Stimulated activated naive B cell treated with anti-CD40 and anti-IgM and Interleukin-4, amounts not matched to agents 10 μg/mL and 1 μg/mL and 100 μg/mL, for 72 hours (primary cell): ENCODE measurements around the gene EPHA5.

Experiments
- ATAC-seq, 2 donors: fragments of 150-1000 bp; cut with Tn5 transposase; replicated peaks; 2 replicates each; pipeline ENCODE4 v1.10.0; 2021; ENCODE audit warnings: moderate library complexity in 1 of 2
- DNase-seq: peaks from one replicate; pipeline ENCODE4 v3.0.0; 2021
- H3K27ac Mint-ChIP-seq: one replicate; pipeline ENCODE4 v1.8.0; 2022; ENCODE audit warnings: mild to moderate bottlenecking, mixed read lengths
- H3K27me3 Mint-ChIP-seq, 2 donors: one replicate each; pipeline ENCODE4 v1.8.0; 2022; ENCODE audit warnings: mixed read lengths in 2 of 2
- H3K36me3 Mint-ChIP-seq, 2 donors: one replicate each; pipeline ENCODE4 v1.8.0; 2022; ENCODE audit warnings: mixed read lengths in 2 of 2, mild to moderate bottlenecking in 1 of 2
- H3K4me1 Mint-ChIP-seq, 2 donors: one replicate each; pipeline ENCODE4 v1.8.0; 2022; ENCODE audit warnings: mixed read lengths in 2 of 2, mild to moderate bottlenecking in 1 of 2
- H3K4me3 Mint-ChIP-seq, 2 donors: one replicate each; pipeline ENCODE4 v1.8.0; 2022; ENCODE audit warnings: mild to moderate bottlenecking in 2 of 2, mixed read lengths in 2 of 2, moderate library complexity in 1 of 2
- H3K9me3 Mint-ChIP-seq, 2 donors: one replicate each; pipeline ENCODE4 v1.8.0; 2022; ENCODE audit warnings: mixed read lengths in 2 of 2, mild to moderate bottlenecking in 1 of 2

Gene EPHA5

DNA sequence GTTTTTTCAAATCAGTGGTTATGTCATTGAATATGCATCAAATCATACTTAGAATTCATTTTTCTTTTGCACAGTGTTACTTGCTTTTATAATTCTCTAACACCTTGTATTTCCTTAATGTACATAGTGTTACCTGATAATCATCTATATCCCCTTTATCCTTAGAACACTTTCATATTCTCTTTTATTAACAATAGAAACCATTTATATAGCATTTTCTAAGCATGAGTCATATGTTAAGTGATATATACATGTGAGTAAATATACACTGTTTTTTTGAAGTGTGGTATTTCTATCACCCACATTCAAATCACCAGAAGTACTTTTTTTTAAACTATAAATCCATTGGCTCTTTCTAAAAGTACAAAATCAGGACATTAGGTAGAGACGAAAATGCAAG, 15.3 kb downstream of the EPHA5 start:
- ATAC-seq, result no peak
- H3K4me3 Mint-ChIP-seq, result no peak overlapping the region
- H3K27me3 Mint-ChIP-seq, result no peaks in the 10 kb centered on the region
- no peaks in the 10 kb centered on the region for H3K4me1 Mint-ChIP-seq
- DNase-seq, result no peak
- H3K36me3 Mint-ChIP-seq, result no peaks in the 10 kb centered on the region
- H3K9me3 Mint-ChIP-seq, result peaks cover 0 to 2% of the 10 kb centered on the region in 2 donors
- no peak overlapping the region for H3K27ac Mint-ChIP-seq

DNA sequence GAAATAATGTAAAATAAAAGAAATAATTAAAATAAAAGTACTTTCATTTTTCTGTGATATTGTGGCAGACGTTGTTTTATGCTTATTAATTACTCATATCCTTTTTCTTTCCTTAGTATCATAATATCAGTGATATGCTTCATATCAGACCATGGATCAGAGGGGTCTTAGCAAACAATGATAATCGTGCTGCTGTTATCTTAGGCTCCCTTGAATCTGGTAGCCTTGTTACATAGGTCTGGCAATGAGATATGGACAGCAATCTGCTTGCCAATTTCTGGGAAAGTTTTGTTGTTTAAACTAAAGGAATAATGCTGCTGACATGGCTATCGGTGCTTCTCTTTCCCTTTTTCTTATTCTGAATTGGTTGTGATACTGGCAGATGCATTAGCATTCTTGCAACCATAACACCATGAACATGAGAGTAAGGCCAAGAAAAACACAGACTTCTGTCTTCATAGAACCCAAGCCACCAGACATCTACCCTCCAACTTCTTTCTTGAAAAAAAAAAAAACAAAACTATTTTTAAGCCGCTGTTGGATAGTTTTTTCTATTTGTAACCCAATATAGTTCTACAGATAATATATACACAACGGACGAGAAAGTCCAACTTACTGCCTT, 16.4 kb downstream of the EPHA5 start:
- no peak overlapping the region for H3K4me3 Mint-ChIP-seq
- no peaks in the 10 kb centered on the region for H3K4me1 Mint-ChIP-seq
- H3K36me3 Mint-ChIP-seq, result no peaks in the 10 kb centered on the region
- no peaks in the 10 kb centered on the region for H3K27me3 Mint-ChIP-seq
- no peak overlapping the region for H3K27ac Mint-ChIP-seq
- H3K9me3 Mint-ChIP-seq, result peaks cover 0 to 2% of the 10 kb centered on the region in 2 donors
- DNase-seq, result no peak
- ATAC-seq, result no peak

DNA sequence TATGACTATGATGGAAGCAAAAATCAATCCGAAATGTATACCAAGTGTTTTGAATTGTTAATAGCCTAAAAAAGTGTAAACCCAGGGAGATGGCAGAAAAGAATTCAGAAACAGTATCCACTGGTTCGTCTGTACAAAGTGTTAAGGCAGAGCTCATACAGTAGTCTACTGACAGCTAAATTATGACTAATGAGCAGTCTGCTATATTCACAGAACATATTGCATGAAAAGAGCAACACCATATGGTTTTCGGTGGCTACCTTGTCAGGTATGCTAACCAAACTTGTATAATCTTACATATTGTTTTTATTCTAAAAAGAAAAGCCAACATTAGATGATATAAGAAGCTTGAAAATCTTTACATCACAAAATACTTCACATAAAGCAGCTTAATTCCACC, 18.5 kb downstream of the EPHA5 start:
- H3K9me3 Mint-ChIP-seq, result peaks cover 0 to 2% of the 10 kb centered on the region in 2 donors
- H3K36me3 Mint-ChIP-seq, result no peaks in the 10 kb centered on the region
- H3K4me3 Mint-ChIP-seq, result no peak overlapping the region
- no peaks in the 10 kb centered on the region for H3K4me1 Mint-ChIP-seq
- DNase-seq (no peak), ATAC-seq (no peak)
- no peaks in the 10 kb centered on the region for H3K27me3 Mint-ChIP-seq
- H3K27ac Mint-ChIP-seq, result no peak overlapping the region

DNA sequence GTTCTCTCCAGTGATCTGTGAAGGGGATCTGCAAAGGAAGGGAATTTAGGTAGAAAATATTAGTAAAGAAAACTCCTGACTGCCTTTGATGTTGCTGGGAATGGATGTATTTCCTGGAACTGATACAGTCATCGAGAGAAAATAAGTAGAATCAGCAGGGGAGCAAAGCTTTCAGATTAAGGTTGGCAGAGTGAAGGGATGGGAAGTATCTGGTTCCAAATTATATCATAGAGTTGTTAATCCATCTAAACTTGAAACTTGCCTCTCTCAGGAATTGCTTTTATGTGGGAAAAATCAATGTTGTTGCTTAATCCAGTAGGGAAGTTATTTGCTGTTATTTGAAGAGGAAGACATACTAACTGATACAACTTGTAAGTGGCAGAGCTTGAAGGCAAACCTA, 19.3 kb downstream of the EPHA5 start:
- no peak for ATAC-seq
- no peaks in the 10 kb centered on the region for H3K4me1 Mint-ChIP-seq
- no peak overlapping the region for H3K27ac Mint-ChIP-seq
- H3K4me3 Mint-ChIP-seq, result no peak overlapping the region
- H3K27me3 Mint-ChIP-seq, result no peaks in the 10 kb centered on the region
- peaks cover 0 to 2% of the 10 kb centered on the region in 2 donors for H3K9me3 Mint-ChIP-seq
- no peaks in the 10 kb centered on the region for H3K36me3 Mint-ChIP-seq
- no peak for DNase-seq

DNA sequence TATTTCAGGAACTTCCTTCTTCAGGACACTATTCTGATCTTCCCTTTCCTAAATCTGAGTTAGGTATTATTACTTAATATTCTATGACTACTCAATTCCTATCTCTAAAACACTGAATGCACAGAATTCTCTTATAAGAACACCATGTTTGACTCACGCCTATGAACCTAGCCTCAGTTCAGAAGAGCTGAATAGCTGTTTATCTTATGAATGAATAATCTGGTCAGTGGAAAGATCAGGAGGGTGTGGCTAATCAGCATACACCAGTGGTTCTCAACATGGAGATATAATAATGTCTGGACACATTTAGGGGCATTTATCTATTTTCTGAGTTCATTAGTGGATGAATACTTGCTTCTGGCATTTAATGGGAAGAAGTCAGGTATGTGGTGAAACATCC, 24.2 kb downstream of the EPHA5 start:
- DNase-seq, result no peak
- Mint-ChIP-seq H3K36me3 (no peaks in the 10 kb centered on the region), H3K9me3 (peaks cover 0 to 2% of the 10 kb centered on the region in 2 donors), H3K4me1 (no peaks in the 10 kb centered on the region), H3K4me3 (no peak overlapping the region), H3K27ac (no peak overlapping the region), H3K27me3 (no peaks in the 10 kb centered on the region)
- no peak for ATAC-seq

DNA sequence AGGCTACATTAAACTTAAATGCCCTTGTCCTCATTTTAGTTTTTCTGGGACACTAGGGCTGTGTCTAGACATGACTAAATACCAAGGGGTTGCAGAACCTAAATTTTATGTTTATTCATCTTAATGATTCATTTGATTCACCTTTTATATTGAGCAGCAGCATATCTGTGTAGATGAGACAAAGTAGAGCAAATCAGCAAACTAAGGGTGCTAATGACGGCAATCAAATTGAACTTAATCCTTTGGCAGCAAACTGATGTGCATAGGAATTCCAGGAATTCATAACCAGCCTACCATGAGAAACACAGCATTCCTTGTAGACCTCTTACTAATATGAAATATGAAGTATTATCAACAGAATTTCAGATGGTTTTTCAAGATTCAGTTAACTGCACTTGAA, 25.1 kb downstream of the EPHA5 start:
- no peak for DNase-seq
- Mint-ChIP-seq H3K9me3 (no peaks in the 10 kb centered on the region), H3K36me3 (no peaks in the 10 kb centered on the region), H3K27ac (no peak overlapping the region), H3K27me3 (no peaks in the 10 kb centered on the region), H3K4me1 (no peaks in the 10 kb centered on the region), H3K4me3 (no peak overlapping the region)
- no peak for ATAC-seq

DNA sequence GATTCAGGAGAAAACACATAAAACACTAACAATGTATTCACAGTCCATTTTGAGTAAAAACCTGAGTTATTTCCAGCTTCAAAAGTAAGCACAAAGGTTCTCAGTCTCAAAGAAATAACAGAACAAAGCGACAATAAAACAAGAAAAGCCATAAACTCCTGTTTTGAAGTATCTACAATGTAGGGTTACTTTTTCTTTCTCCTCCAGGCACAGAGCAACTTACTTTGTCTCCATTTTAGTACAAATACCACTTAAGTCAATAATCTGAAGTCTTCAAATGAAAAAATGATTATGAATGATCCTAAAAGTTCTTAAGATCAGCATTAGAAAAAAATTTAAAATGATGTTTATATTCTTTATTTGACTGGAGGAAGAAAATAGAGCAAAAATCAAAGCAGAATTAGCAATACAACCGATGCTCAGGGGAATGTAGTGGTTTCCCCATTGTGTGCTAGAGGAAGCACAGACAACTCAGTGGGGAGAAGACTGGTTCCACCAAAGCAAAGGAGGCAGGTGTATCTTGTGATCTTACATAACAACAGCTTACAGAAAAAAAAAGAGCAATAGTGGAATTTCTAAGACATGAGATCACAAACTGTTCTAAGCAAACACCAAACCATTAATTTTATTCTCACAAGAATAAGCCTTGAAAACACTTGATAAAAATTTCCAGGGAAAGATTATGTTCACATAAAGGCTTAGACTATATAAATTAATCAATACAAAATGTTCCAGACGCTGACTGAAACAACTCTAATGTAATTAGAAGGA, 35.1 kb downstream of the EPHA5 start:
- Mint-ChIP-seq H3K4me1 (no peaks in the 10 kb centered on the region), H3K36me3 (no peaks in the 10 kb centered on the region), H3K4me3 (no peak overlapping the region), H3K27ac (no peak overlapping the region), H3K9me3 (no peaks in the 10 kb centered on the region), H3K27me3 (no peaks in the 10 kb centered on the region)
- no peak for DNase-seq
- ATAC-seq, result no peak

DNA sequence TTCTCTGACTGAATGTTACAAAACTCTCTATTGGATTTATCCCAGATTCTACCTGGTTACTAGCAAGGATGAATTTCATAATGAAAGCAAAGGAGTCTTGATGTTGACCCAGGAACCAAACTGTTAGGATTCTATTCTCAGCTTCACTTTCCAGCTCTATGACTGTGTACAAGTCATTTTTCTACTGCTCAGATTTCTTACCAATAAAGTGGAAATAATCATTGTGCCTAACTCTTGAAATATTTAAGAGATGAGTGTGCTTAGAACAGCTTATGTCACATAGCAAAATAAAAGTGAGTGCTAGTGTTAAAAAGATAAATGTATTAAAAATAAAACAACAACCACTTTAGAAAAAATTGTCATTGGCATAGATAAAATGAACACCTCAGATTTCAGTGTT, 45.6 kb downstream of the EPHA5 start:
- Mint-ChIP-seq H3K27me3 (no peaks in the 10 kb centered on the region), H3K4me3 (no peak overlapping the region), H3K9me3 (no peaks in the 10 kb centered on the region), H3K27ac (no peak overlapping the region), H3K4me1 (no peaks in the 10 kb centered on the region), H3K36me3 (no peaks in the 10 kb centered on the region)
- ATAC-seq (no peak), DNase-seq (no peak)

DNA sequence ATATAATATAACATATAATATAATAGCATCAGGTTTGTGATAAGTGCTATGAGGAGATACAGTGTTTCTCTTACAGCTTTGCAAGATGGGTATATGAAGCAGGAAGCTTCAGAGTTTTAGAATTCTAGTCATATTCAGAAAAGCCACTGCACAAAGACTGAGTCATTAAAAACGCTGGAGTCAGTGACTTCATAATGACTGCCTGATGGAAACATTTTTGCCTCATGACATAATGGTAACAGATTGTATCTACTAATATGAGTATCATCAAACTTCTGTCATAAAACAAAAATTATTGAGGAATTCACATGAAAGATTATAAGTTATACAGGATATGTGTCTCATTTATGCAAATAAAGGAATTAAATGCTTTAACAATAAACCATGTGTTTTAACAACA, 46.8 kb downstream of the EPHA5 start:
- Mint-ChIP-seq H3K9me3 (no peaks in the 10 kb centered on the region), H3K27me3 (no peaks in the 10 kb centered on the region), H3K4me3 (no peak overlapping the region), H3K27ac (no peak overlapping the region), H3K36me3 (no peaks in the 10 kb centered on the region), H3K4me1 (no peaks in the 10 kb centered on the region)
- DNase-seq (no peak), ATAC-seq (no peak)

DNA sequence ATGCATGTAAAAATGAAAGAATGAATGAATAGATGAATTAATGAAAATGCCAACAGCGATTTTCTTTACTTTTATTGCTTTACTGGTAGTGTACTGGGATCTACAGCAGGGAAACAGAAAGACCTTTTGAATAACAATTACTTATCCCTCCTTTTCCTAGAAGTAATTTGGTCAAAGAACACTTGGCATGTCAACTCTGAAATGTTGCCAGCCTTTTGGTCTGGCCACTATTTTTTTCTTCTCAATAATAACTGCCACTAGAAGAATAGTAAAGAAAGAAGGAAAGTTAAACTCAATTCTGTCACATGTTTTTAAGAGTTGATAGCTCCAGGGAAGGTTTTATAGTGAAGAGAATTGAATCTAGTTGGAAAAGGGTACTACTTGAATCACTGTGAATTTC, 52.9 kb downstream of the EPHA5 start:
- no peaks in the 10 kb centered on the region for H3K4me1 Mint-ChIP-seq
- DNase-seq, result no peak
- no peaks in the 10 kb centered on the region for H3K36me3 Mint-ChIP-seq
- peaks cover 0 to 1% of the 10 kb centered on the region in 2 donors for H3K9me3 Mint-ChIP-seq
- no peaks in the 10 kb centered on the region for H3K27me3 Mint-ChIP-seq
- no peak overlapping the region for H3K27ac Mint-ChIP-seq
- no peak for ATAC-seq
- H3K4me3 Mint-ChIP-seq, result no peak overlapping the region

DNA sequence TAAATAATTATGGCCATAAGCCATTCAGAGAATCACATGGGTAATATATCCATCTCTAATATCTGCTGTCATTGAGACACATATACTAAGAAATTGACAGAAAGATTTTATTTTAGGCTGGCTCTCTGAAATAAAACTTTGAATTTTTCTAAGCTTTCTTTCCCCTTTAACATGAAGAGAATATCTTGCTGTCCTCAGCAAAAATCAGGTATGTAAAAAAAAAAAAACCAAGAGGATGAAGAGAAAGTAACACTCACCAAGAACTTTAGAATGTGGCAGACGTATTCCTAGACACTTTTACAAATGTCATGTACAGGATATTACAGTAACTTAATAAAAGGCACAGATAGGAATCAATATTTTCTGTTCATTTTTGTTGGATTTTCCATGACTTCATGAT, 65.8 kb downstream of the EPHA5 start:
- Mint-ChIP-seq H3K9me3 (no peaks in the 10 kb centered on the region), H3K27me3 (no peaks in the 10 kb centered on the region), H3K4me1 (no peaks in the 10 kb centered on the region), H3K36me3 (no peaks in the 10 kb centered on the region), H3K27ac (no peak overlapping the region), H3K4me3 (no peak overlapping the region)
- DNase-seq (no peak), ATAC-seq (no peak)

DNA sequence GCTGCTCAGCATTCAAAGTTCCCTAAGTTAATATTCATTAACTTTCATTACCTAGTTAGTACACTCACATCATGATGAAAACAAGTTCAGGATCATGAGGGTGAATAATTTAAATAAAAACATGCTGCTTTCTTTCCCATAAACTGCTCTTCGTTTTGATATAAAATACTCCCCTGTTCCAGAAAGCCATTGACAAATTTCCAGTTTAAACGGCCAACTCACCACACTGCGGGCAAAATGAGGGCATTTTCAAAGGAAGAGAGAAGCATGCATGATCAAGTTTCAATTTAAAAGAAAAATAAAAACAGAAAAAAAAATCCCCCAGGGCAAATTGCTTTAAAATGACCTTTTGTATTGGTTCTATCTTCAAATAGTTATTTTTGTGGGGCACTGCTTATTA, 69.6 kb downstream of the EPHA5 start:
- DNase-seq, result no peak
- no peaks in the 10 kb centered on the region for H3K27me3 Mint-ChIP-seq

DNA sequence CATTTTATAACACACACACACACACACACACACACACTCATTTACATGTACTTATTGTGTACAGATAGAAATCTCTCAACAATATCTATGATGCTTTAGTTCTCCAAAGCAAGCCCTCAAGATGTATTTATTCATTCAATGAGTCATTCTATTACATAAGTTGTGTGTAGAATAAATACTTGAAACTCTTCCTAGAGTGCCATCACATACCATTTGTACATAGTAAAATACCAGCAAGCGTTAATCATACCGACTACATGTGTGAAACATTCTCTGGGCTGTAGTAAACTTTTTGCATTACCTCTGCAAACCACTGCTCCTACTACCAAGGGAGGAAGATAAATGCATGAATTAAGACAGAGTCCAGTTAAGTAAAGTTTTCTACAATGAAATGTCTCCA, 70.9 kb downstream of the EPHA5 start:
- Mint-ChIP-seq H3K27ac (no peak overlapping the region), H3K27me3 (no peaks in the 10 kb centered on the region)
- no peak for ATAC-seq

More for the DNA sequence above, 69.6 kb downstream of the EPHA5 start:
- Mint-ChIP-seq H3K9me3 (no peaks in the 10 kb centered on the region), H3K36me3 (no peaks in the 10 kb centered on the region), H3K27ac (no peak overlapping the region), H3K4me3 (no peak overlapping the region), H3K4me1 (no peaks in the 10 kb centered on the region)
- no peak for ATAC-seq

DNA sequence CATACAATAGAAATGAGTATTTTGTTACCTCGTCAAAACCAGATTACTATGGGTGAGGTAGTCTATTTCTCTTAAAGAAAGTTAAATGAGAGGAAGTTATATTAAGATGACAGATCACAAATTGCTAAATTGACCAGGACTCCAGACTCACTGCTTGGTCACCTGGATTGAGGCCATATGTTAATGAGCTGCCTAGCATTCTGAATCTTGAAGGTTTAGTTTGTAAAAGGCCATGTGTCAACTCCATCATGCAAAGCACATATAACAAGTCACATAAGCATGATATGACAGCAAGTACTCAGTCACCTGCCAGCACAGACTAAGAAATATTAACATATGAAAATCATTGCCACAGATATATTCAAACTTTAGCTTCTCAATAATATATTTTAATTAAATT, 72.6 kb downstream of the EPHA5 start:
- no peak overlapping the region for H3K4me3 Mint-ChIP-seq
- DNase-seq, result no peak
- H3K36me3 Mint-ChIP-seq, result no peaks in the 10 kb centered on the region
- no peaks in the 10 kb centered on the region for H3K9me3 Mint-ChIP-seq
- no peaks in the 10 kb centered on the region for H3K4me1 Mint-ChIP-seq
- no peak overlapping the region for H3K27ac Mint-ChIP-seq
- ATAC-seq, result no peak
- no peaks in the 10 kb centered on the region for H3K27me3 Mint-ChIP-seq

More for the DNA sequence above, 70.9 kb downstream of the EPHA5 start:
- no peaks in the 10 kb centered on the region for H3K4me1 Mint-ChIP-seq
- H3K4me3 Mint-ChIP-seq, result no peak overlapping the region
- no peaks in the 10 kb centered on the region for H3K9me3 Mint-ChIP-seq
- DNase-seq, result no peak
- H3K36me3 Mint-ChIP-seq, result no peaks in the 10 kb centered on the region

DNA sequence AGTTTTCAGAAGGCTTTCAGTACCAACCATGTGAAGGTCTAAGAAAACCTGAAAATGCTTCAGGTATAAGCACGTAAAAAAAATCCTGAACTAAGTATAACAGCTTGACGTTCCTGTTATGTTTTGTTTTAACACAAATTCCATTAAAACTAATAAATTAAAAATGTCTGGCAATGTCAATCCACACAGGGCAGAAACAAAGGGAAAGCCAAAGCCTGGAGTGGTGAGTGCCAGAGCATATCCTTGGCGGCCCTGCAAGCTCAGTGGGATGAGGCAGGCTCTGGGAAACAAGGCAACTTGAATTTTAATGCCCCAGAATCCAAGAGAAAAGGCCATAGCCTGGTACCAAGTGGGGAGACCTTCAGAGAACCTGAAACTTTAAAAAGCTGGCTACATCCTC, 78.2 kb downstream of the EPHA5 start:
- no peaks in the 10 kb centered on the region for H3K36me3 Mint-ChIP-seq
- DNase-seq (no peak), ATAC-seq (no peak)
- H3K4me3 Mint-ChIP-seq, result no peak overlapping the region
- no peak overlapping the region for H3K27ac Mint-ChIP-seq
- H3K27me3 Mint-ChIP-seq, result no peaks in the 10 kb centered on the region
- no peaks in the 10 kb centered on the region for H3K4me1 Mint-ChIP-seq
- H3K9me3 Mint-ChIP-seq, result no peaks in the 10 kb centered on the region
